OCI-LY7 (cell line): Measurements from ENCODE around the gene NGEF. TPM values are rescaled to one million over a fixed set of nuclear protein-coding genes. Genes with fewer than 3 reads are reported as not detected.

Source experiments
- BruUV-seq: library from RNA; stranded (reverse); fragments of 400-500 nt; replicated peaks from 2 replicates; lab custom pipeline; 2021; lab: Mats Ljungman, UMichigan
- CTCF ChIA-PET: fragments of 300-600 bp; sonication (Branson Sonifier 250); formaldehyde crosslinking; loops from one replicate; lab custom pipeline; 2022; ENCODE audit warnings: antibody characterized with exemption; ENCODE audit not compliant: unreplicated experiment; lab: Charles Lee
- POLR2A ChIA-PET: fragments of 300-600 bp; sonication (Branson Sonifier 250); formaldehyde crosslinking; loops from one replicate; lab custom pipeline; 2022; ENCODE audit warnings: antibody characterized with exemption; lab: Charles Lee
- DNase-seq: peaks from one replicate; pipeline ENCODE4 v3.0.0-alpha.2; 2015; ENCODE audit warnings: low spot score
- H2AFZ ChIP-seq: fragments of 200-600 bp; sonication (generic), shearing (Covaris generic); 2 replicates; pipeline ENCODE4 v1.6.1; 2014; ENCODE audit warnings: mild to moderate bottlenecking, antibody characterized with exemption, low read length, moderate library complexity
- H3K27ac ChIP-seq: fragments of 200-600 bp; sonication (generic); 2 replicates; pipeline ENCODE4 v1.5.1; 2014; ENCODE audit warnings: mixed run types, low read depth, mild to moderate bottlenecking, moderate library complexity, low read length, inconsistent platforms; ENCODE audit not compliant: poor library complexity, severe bottlenecking
- H3K36me3 ChIP-seq: fragments of 200-600 bp; sonication (generic); 2 replicates; pipeline ENCODE4 v1.6.1; 2014; ENCODE audit warnings: mild to moderate bottlenecking, antibody characterized with exemption, low read length, moderate library complexity, mixed read lengths; ENCODE audit not compliant: insufficient read depth
- H3K4me1 ChIP-seq: fragments of 200-600 bp; sonication (generic); 2 replicates; pipeline ENCODE4 v1.5.1; 2014; ENCODE audit warnings: mild to moderate bottlenecking, low read length; ENCODE audit not compliant: insufficient read depth, poor library complexity, severe bottlenecking
- H3K4me2 ChIP-seq: fragments of 200-600 bp; sonication (generic); 2 replicates; pipeline ENCODE4 v1.6.1; 2014; ENCODE audit warnings: mild to moderate bottlenecking, low read length
- H3K4me3 ChIP-seq: fragments of 200-600 bp; sonication (generic); 2 replicates; pipeline ENCODE4 v1.5.1; 2014; ENCODE audit warnings: mild to moderate bottlenecking, low read depth, low read length; ENCODE audit not compliant: poor library complexity, severe bottlenecking
- H3K79me2 ChIP-seq: fragments of 200-600 bp; sonication (generic); 2 replicates; pipeline ENCODE4 v1.6.1; 2016; ENCODE audit warnings: low read depth, mild to moderate bottlenecking, low read length, moderate library complexity, mixed read lengths; ENCODE audit not compliant: insufficient read depth
- H3K9me2 ChIP-seq: fragments of 200-600 bp; sonication (generic); 2 replicates; pipeline ENCODE4 v1.6.1; 2016; ENCODE audit warnings: mild to moderate bottlenecking, low read length, mixed read lengths; ENCODE audit not compliant: insufficient read depth
- H3K9me3 ChIP-seq: fragments of 200-600 bp; sonication (generic); 2 replicates; pipeline ENCODE4 v1.6.1; 2014; ENCODE audit warnings: mild to moderate bottlenecking, mixed run types, low read length, mixed read lengths
- H4K20me1 ChIP-seq: fragments of 200-600 bp; sonication (generic); 2 replicates; pipeline ENCODE4 v1.6.1; 2014; ENCODE audit warnings: mild to moderate bottlenecking, antibody characterized with exemption, low read length, moderate library complexity, mixed read lengths; ENCODE audit not compliant: insufficient read depth
- CTCF ChIP-seq: fragments of 200-600 bp; sonication (generic); conservative IDR thresholded peaks from 2 replicates; pipeline ENCODE4 v1.5.1; 2014; ENCODE audit warnings: mild to moderate bottlenecking, antibody characterized with exemption, low read length, moderate library complexity, mixed read lengths
- EZH2phosphoT487 ChIP-seq: fragments of 200-600 bp; sonication (generic); IDR thresholded peaks from 2 replicates; pipeline ENCODE4 v1.6.1; 2018; ENCODE audit warnings: low read depth, borderline replicate concordance, mild to moderate bottlenecking, mixed run types, antibody characterized with exemption, low read length, moderate library complexity, mixed read lengths
- intact Hi-C: fragments of 100-400 bp; cut with micrococcal nuclease; formaldehyde crosslinking; loops from one replicate; pipeline ENCODE4 v1.10.0; 2022; ENCODE audit not compliant: unreplicated experiment
- total RNA-seq, 2 experiments: library from RNA; depleted of rRNA in 1 of 2; stranded (reverse); fragments of >200 nt in 1 of 2; shearing (Covaris generic) in 1 of 2; gene quantifications; 2 replicates each; pipeline ENCODE4 v1.2.3, GENCODE V29; 2014 to 2022

The NGEF gene
- total RNA-seq, 2 experiments from 2014 or later: 0.82 TPM; not detected in 1

DNA sequence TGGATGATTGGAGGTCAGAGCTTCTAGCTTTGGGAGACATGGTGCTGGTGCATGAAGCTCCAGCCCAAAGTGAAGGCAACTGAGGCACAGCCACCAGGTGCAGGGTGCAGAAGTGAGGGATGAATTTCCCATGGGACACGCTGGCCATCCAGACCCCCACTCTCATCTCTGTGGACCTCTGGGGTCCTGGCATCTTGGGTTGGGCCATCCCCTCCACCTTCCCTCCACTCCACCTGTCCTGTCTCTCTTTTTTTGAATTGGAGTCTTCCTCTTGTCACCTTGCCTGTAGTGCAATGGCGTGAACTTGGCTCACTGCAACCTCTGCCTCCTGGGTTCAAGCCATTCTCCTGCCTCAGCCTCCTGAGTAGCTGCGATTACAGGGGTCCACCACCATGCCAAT, 3.4 kb downstream of the NGEF start:
- H3K4me2 ChIP-seq: no peak overlapping the region
- H2AFZ ChIP-seq: no peak overlapping the region
- intact Hi-C loops: no loop called here
- TF ChIP-seq EZH2phosphoT487 (no peak), CTCF (no peak)
- H3K36me3 ChIP-seq: no peaks in the 10 kb centered on the region
- no peak for DNase-seq
- POLR2A ChIA-PET: no interaction called here
- no peaks in the 10 kb centered on the region for H4K20me1 ChIP-seq
- H3K4me1 ChIP-seq: no peaks in the 10 kb centered on the region
- H3K27ac ChIP-seq: no peak overlapping the region
- no TSS peak for BruUV-seq
- H3K4me3 ChIP-seq: no peak overlapping the region
- H3K79me2 ChIP-seq: no peaks in the 10 kb centered on the region
- H3K9me2 ChIP-seq: no peaks in the 10 kb centered on the region
- CTCF ChIA-PET: no interaction called here
- H3K9me3 ChIP-seq: no peaks in the 10 kb centered on the region

GRCh38 chr2:233007739-233008138, 5.3 kb downstream of the NGEF start:
- no peak for DNase-seq
- no peaks in the 10 kb centered on the region for H3K79me2 ChIP-seq
- POLR2A ChIA-PET: no interaction called here
- TF ChIP-seq CTCF: no peak
- no peak for TF ChIP-seq EZH2phosphoT487
- no peaks in the 10 kb centered on the region for H3K9me2 ChIP-seq
- H2AFZ ChIP-seq: no peak overlapping the region
- intact Hi-C loops: no loop called here
- CTCF ChIA-PET: no interaction called here
- no peaks in the 10 kb centered on the region for H3K4me1 ChIP-seq
- no peaks in the 10 kb centered on the region for H3K9me3 ChIP-seq
- BruUV-seq: no TSS peak
- H3K4me2 ChIP-seq: no peak overlapping the region
- H3K27ac ChIP-seq: no peak overlapping the region
- no peaks in the 10 kb centered on the region for H4K20me1 ChIP-seq
- H3K36me3 ChIP-seq: no peaks in the 10 kb centered on the region
- H3K4me3 ChIP-seq: no peak overlapping the region

GRCh38 chr2:233007270-233007669, 5.8 kb downstream of the NGEF start:
- no peak overlapping the region for H3K4me3 ChIP-seq
- CTCF ChIA-PET: no interaction called here
- no peak for DNase-seq
- intact Hi-C loops: no loop called here
- H2AFZ ChIP-seq: no peak overlapping the region
- H3K4me2 ChIP-seq: no peak overlapping the region
- POLR2A ChIA-PET: no interaction called here
- no peaks in the 10 kb centered on the region for H3K36me3 ChIP-seq
- H3K4me1 ChIP-seq: no peaks in the 10 kb centered on the region
- no peaks in the 10 kb centered on the region for H3K79me2 ChIP-seq
- no peak for TF ChIP-seq EZH2phosphoT487
- TF ChIP-seq CTCF: no peak
- no peak overlapping the region for H3K27ac ChIP-seq
- no TSS peak for BruUV-seq
- H3K9me3 ChIP-seq: no peaks in the 10 kb centered on the region
- H4K20me1 ChIP-seq: no peaks in the 10 kb centered on the region
- no peaks in the 10 kb centered on the region for H3K9me2 ChIP-seq
